ENCODE data around the gene ABCC9.

DNA sequence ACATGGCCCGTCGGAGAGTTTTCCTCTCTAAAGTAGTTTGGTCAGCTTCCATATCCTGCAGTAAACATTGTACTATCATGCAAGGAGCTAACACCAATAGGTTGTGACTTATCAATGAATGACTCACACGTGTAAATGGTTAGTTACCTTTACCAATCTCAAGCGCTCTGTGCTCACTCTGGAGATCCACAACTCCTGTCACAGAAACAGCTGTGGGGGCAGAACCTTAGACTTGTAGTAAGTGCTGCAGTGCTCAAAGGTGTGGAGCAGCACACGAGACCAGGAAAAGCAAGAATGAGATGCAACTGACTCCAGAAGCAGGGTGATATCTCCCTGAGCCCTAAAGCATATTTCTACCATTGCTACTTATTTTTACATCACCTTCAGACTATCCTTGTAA, 93.0 kb downstream of the ABCC9 start:
- no peak for TF ChIP-seq POLR2A (IDR thresholded peaks at IDR 0.05)
- TF ChIP-seq, protein P1, sequence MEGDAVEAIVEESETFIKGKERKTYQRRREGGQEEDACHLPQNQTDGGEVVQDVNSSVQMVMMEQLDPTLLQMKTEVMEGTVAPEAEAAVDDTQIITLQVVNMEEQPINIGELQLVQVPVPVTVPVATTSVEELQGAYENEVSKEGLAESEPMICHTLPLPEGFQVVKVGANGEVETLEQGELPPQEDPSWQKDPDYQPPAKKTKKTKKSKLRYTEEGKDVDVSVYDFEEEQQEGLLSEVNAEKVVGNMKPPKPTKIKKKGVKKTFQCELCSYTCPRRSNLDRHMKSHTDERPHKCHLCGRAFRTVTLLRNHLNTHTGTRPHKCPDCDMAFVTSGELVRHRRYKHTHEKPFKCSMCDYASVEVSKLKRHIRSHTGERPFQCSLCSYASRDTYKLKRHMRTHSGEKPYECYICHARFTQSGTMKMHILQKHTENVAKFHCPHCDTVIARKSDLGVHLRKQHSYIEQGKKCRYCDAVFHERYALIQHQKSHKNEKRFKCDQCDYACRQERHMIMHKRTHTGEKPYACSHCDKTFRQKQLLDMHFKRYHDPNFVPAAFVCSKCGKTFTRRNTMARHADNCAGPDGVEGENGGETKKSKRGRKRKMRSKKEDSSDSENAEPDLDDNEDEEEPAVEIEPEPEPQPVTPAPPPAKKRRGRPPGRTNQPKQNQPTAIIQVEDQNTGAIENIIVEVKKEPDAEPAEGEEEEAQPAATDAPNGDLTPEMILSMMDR (IDR thresholded peaks at IDR 0.05) = no peak
